Stimulated activated CD8-positive, alpha-beta memory T cell treated with anti-CD3 and anti-CD28 coated beads, Interleukin-2, amount 100 ng/mL, for 1 hour (primary cell): ENCODE data around the gene DLGAP4.

ENCODE experiments used
- DNase-seq, 2 donors: peaks; one replicate each; pipeline ENCODE4 v3.0.0-alpha.2; 2020; ENCODE audit warnings: low read depth in 2 of 2

DLGAP4 gene

GRCh38 chr20:36275011-36275410 lies 31.1 kb upstream of the DLGAP4 start:
- DNase-seq: no peak

GRCh38 chr20:36275441-36276189 lies 30.5 kb upstream of the DLGAP4 start:
- DNase-seq: no peak

- DNase-seq: no peak
Measured at GRCh38 chr20:36277546-36277945, 28.6 kb upstream of the DLGAP4 start.

- no peak for DNase-seq
Measured at GRCh38 chr20:36279362-36279761, 26.8 kb upstream of the DLGAP4 start.

DNA sequence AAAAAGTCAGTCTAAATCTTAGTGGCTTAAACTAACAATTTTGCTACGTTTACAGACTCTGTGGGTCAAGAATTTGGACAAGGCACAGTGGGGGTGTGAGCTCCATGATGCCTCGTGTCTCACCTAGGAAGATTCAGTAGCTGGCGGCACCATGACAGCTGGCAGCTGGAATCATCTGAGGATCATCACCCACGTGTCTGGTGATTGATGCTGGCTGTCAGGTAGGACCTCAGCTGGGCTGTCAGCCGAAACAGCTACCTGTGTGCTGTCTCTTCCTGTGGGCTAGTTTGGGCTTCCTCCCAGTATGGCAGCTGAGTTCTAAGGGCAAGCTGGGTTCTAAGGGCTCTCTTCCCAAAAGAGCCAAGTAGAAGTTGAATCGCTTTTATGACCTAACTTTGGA lies 26.4 kb upstream of the DLGAP4 start:
- DNase-seq: no peak

DNA sequence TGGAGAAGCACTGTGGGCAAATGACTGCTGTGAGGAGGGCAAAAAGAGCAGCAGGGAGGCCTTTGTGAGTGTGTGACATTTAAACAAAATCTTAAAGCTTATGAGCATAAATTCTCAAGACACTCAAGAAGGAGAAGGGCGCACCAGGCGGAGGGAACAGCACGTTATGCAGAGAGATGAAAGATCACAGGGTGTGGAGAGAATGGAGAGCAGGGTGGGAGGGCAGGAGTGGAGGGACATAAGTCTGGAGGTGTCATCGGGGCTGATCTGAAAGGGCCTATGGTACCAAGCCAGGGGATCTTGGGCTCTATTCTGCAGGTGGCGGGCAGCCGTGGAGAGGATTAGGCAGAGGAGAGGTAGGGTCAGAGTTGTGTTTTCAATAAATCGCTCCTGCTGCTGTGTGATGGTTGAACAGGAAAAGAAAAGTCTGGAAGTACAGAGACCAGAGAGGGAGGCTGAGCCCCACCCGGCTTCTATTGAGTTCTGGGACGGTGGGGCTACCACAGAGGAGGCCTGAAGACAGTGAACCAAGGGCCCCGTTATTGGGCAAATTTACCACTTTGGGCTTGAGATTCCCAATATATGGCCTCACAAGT lies 24.3 kb upstream of the DLGAP4 start:
- DNase-seq: no peak

- no peak for DNase-seq
Measured at GRCh38 chr20:36284751-36285150, 21.4 kb upstream of the DLGAP4 start.

GRCh38 chr20:36285746-36286447 lies 20.2 kb upstream of the DLGAP4 start:
- DNase-seq: no peak

DNA sequence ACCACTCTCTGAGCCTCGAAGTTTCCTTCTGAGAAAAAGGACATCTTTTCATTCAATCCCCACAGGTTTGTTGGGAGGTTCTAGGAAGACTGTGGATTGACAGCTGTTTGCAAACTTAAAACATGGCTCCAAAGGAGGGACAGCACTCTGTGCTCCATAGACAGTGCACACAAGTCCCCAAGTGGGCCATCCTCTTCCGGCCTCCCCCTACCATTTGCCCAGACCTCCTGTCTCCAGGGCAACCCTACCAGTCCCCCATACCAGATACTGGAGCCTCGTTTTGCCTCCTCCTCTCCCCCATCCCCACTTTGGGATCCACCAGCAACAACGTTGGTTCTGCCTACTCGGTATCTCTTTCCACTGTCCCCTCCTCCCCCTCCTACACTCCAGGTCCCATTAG lies 8.5 kb upstream of the DLGAP4 start:
- no peak for DNase-seq

DNA sequence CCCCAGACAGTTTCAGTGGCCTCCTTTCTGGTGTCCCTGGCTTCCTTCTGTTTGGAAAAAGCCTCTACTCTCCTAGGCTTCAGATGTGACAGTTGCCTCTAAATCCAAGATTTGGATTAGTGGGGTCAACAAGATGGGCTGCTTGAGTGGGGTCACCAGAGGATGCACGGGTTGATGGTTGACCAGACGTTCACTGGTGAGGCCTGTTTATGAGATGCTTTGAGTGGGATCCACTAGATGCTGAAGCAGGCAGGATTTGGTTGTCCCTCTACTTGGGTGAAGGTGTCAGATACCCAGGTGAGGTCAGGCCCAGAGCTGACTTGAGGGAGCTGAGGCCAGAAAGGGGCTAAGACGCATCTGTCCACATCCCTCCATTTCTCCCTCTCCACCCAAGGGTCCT lies 8.1 kb upstream of the DLGAP4 start:
- DNase-seq: no peak

- DNase-seq: no peak
Measured at GRCh38 chr20:36298795-36299339, 7.3 kb upstream of the DLGAP4 start.

GRCh38 chr20:36299459-36299858 lies 6.7 kb upstream of the DLGAP4 start:
- no peak for DNase-seq

- no peak for DNase-seq
Measured at GRCh38 chr20:36301359-36302119, 4.6 kb upstream of the DLGAP4 start.

DNA sequence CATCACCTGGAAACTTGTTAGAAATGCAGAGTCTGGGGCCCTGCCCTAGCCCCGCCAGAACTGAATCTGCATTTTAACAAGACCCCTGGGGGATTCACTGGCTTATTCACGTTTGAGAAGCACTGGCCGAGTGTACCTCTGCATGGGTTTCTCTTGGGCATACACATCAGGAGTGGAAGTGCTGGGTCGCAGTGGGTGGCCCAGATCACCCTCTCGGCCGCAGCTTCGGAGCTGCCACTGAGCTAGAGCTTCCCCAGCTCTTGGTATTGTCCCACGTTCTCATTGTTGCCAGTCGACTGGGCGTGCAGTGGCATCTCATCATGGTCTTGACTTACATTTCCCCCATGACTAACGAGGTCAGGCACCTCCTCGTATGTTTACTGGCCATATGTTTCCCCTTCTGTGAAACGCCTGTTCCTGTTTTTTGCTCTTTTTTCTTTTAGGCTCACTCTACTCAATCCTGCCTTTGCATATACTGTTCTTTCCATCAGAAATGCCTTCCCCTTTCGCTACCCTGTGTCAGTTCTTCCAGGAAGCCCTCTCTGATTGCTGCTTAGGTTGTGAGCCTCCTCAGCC lies 3.0 kb upstream of the DLGAP4 start:
- no peak for DNase-seq

DNA sequence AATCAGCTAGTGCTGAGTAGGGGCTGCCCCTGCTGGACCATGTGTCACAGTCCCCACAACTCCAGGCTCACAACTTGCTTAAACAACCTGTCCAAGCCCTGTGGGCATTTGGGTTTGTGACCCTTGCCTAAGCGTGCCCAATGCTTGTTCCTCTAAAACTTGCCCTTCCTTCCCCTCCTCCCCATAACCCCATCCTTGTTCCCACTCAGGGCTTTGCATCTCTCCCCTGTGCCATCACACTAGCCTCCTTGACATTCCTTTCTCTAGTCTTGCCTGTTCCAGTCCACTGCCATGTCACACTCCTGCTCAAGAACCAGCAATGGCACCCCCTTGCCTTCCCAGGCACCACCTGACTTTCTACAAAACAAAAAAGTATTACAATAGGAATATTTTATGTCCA lies 2.3 kb upstream of the DLGAP4 start:
- DNase-seq: no peak

DNA sequence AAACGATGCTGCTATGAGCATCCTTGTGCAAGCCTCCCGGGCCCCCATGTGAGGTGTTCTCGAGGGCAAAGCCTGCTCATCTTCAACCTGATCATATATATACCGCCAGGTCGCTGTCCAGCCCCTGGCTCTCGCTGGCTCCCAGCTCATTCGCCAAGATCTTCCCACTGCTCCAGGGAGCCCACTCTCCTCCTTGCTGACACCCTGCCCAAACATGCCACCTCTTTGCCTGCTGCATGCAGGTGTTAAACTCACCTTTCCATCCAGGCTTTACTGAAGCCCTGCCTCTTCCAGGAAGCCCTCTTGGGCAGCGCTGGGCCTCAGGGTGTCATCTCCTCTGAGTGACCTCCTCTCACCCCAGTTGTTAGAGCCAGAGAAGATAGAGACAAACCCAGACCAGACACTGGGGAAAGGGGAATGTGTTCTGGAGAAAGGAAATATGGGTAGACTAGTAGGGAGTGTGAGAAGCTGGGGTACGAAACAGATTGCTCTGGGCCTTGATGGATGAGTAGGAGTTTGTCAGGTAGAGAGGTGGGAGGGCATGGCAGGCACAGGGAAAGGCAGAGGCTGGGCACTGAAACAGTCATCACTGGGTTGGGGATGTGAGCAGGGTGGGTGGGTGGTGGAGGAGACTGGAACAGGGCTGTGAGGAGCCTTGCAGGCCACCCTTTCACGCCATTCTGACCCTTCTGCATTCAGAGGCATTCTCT lies 1.2 kb upstream of the DLGAP4 start:
- DNase-seq: no peak

DNA sequence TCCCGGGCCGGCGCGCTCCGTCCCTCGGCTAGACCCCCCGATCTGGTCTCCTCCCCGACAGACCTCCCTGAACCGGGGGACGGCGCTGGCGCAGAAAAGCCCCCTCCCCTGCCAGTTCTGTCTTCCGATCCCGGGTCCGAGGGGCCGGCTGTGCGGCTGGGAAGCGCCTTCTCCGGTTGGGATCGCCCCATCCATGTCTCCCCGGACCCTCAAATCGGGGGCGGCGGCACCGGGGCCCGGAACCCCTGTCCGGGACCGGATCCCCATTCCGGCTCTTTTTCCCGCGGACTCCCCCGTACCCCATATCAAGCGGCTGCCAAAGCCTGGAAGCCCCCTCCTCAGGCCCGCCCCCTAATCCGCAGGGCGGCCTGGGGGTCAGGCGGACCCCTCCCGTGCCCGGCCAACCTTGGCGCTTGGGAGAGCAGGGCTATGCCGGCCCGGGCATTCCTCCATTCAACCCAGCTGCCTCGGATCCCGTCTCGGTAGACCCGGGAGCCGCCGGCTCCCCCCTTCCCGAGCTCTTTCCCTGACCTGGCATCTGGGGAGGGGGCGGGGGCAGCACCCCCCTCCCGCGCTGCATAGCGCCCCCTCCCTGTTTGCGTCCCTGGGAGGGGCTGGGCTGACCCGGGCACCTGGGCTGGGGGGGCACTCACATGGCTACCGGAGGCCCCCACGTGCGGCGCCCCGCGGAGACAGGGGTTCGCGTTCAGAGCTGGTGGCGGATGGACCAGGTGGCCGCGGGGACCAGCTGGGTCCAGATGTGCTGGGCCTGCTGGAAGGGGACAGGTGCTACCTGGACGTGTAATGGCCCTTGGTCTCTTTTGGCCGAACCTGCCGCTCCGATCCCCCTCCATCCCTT lies 643 bp downstream of the DLGAP4 start:
- no peak for DNase-seq

DNA sequence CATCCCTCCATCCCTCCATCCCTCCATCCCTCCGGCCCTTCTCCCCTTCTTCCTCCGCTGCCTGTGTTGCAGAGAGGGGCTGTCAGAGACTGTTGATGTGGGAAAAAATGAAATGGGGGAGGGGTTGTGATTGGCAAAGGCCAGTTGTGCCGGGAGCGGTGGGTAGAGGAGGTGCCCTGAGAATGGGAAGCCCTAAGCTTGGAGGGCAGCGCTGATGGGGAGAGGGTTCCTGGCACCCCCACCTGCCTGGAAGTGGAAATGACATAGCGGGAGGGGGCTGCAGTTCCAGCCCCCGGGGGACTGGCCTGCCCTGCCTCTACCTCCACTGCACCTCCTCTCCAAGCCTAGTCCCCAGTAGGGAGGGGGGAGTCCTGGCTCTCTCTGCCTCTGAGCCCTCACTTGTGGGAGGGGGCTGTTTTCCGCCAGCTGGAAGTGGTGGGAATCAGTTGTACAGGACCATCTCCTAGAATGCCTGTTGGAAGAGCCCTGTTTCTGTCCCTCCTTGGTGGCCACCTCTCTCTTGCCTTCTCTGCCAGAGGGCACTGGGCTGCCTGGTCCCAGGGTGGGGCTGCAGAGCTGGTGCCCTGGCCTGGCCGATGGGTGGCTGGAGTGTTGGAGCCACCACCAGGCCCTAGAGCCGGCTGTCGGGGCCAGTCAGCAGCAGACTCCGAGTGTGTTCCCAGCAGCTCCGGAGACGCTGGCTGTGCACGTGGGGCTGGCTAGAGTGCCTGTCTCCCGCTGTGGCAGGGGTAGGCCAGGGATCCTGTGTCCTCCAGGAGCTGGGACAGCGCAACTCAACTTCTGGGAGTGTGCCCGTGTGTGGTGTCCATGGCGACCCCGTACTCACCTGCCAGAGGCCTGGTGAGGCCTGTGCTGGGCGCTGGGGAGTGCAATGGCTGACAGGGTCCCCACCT lies 1.5 kb downstream of the DLGAP4 start:
- DNase-seq: no peak

DNA sequence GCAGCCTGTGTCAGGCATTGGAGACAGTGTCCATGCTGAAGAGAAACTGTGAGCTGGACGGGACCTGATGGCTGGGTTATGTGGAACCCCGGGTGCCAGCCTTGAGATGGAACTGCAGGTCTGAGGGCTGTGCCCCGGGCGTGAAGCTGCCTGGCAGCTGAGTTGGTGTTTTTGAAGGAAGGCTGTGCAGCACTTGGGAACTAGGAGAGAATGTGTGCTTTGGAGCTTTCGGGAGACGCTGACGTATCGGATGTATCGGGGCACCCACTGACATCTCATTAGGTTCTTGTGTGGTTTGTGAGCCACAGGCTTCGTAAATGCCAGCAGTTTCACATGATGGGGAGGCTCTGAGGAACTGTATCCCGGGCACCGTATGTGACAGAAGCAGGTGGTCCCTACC lies 2.2 kb downstream of the DLGAP4 start:
- no peak for DNase-seq
